ENCODE results near the gene PTCHD1.

The PTCHD1 gene

DNA sequence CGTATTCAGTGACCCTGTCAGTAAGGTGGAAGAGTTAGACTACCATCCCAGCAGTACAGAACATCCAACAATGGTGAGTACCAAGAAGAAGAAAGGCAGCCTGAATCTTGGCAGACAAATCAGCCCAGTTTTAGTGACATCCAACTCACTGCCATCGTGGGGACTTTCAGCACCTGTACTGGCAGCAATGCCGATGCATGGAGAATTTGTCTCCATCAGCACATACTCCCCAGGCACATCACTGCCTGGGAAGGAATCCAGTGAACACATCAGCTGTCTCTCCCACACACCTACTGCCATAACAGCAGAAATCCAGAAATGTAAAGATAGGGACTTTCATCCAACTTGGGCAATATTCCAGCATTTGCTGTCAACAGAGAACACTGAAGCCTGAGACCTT, 29.8 kb downstream of the PTCHD1 start:
- DNase-seq = no peak

DNA sequence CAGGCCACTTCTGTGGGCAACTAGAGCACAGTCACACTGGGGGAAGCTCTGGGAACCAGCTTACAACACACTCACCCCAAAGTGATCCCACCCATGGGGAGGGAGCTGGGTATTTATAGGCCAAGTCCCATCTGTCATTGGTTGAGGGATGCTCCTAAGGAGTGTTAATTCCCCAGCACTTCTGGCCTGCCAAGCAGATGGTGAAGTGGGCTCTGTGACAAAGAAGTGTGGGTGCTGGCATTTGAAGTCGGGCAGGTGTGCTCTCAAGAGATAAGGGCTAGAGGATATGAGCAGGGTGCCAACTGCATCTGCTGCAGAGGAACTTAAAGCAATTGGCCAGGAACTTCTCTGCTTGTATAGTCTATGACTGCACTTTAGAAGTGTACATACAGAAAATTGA, 30.9 kb downstream of the PTCHD1 start:
- DNase-seq = no peak

DNA sequence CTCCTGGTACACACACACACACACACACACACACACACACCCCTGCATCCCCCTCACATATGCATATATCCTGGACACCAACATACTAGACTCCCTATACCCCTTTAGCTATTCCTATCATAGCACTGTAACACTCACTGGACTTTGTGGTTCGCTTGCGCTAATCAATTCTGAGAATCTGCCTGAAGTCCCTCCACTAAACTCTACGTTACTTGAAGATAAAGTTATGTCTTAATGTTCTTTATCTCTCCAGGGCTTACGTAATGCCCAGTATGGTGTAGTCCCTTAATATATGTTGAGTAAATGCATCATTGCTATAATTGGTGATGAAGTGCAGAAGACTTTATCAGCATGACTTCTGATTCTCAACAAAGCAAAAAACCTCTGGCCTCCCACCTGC, 32.3 kb downstream of the PTCHD1 start:
- DNase-seq = no peak

DNA sequence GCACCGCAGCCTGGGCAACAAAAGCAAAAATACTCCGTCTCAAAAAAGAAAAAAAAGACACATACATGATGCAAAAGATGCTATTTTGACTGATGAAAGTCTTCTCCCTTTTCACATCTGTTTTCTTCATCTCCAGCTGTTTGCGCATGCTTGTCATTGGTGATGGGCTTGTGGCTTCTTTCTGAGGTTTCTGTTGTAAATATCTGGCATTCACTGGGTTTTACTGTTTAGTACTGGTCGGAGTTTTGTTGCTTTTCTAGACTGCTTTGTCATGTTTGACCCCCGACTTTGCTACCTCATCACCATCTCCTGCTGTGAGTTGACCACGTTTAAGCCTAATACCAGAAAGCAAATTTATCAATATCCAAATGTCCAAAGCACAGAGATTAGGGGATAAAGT, 34.4 kb downstream of the PTCHD1 start:
- no peak for DNase-seq

DNA sequence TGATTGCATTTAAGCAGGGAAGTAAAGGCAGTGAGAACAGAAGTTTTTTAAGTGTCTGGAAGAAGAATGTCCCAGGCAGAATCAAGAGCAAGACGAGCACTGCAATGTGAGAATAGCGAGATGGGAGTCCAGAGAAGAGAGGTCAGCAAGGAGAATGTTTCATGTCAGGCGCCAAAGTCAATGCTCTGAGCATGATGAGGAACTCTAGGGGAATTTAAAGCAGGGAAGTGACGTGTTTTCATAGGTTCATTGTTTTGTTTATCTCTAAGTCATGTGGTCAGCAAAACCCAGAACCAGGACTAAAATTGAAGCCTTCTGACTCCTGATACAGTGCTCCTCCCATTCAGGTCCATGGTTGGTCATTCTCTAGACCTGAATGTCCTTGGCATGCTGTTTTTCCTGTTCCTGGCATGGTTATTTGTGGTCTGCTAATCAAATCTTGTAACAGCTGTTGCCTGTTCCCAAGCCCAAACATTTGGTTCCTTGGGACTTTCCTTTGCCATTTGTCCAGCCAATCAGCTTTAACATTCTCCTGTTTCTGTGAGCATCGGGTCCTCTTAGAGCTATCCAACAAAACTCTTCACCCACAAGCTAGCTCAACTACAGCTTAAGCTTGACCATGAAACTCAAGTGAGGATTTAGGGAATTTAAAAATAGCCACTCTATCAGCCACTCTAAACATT, 37.7 kb downstream of the PTCHD1 start:
- DNase-seq = no peak

DNA sequence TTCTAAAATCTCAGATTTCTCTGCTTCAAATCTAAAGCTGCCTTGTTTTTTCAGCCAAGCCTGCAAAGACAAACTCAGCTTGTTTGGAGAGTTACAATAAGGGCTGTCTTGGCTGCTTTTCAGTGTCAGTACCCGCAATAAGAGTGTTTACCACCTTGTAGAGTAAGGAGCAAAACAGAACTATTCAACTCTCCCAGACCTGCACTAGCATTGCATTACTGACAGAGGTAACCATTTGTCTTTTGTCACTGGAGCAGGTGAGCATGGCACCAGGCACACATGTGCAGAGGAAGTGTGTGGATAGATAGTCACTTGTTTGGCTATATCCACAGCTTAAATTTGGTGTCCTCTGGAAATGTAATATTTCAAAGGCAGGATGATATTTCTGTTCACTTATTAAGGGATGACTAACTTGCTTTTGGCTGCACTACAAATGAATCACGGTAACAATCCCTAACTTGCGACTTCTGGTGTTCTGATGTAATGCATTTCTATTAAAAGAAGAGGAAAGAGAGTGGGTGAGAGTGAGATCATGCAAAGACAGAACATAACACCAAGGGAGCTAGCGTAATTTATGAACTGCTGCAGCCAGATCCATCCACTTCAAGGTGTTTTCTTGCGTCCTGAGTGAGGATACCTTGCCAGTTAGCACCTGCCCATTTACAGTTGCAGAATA, 38.6 kb downstream of the PTCHD1 start:
- DNase-seq = no peak

DNA sequence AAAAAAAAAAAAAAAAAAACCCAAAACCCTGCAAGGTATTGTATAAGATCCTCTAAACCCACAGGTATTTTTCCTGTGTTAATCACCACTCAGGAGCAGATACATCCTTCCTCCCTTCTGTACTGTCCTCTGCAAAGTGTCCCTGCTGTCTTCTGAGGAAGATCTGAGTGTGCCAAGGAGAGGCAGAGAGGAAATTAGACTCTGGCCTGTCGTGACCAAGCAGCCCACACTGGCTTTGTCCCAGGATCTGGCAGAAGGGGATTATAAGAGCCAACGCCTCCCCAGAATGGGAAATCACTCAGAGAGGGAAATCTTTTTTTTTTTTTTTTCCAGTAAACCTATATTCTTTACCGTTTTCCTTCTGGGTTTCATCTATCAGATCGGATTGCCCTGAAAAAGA, 39.6 kb downstream of the PTCHD1 start:
- no peak for DNase-seq

DNA sequence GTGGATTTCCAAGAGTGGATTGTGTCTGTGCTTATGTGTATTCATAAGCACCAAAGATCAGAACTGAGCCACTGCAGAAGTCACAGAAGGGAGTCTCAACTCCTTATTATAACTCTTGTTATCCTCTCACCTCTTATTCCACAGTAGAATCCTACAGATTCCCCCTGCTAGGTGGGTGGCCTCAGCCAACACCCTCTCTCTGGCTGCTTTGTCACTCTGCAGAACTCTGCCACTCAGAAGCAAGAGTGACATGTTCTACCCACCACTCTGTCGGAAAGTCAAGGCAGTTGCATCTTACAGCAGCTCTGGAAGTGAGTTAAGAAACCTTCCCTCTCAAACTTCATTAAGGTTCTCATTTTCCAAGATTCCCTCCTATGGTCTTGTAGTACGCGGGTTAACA, 41.9 kb downstream of the PTCHD1 start:
- DNase-seq = no peak

DNA sequence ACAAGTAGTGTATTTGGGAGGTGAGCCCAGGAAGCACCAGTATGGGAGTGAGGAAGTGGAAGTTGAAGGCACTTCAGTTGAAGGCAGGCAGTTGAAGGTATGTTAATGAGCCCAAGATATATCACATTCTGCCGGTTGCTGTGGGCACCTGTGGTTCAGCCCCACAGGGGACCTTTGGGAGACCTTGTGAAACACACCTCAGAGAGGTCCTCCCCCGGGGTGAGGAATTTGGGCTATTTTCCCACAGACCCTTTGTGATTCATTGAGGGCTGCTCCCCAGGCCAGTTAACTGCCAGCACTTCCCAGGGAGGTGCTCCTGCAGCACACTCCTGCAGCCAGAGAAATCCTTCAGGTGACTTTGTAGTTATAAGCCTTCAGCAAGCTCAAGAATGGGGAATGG, 45.9 kb downstream of the PTCHD1 start:
- DNase-seq = no peak

DNA sequence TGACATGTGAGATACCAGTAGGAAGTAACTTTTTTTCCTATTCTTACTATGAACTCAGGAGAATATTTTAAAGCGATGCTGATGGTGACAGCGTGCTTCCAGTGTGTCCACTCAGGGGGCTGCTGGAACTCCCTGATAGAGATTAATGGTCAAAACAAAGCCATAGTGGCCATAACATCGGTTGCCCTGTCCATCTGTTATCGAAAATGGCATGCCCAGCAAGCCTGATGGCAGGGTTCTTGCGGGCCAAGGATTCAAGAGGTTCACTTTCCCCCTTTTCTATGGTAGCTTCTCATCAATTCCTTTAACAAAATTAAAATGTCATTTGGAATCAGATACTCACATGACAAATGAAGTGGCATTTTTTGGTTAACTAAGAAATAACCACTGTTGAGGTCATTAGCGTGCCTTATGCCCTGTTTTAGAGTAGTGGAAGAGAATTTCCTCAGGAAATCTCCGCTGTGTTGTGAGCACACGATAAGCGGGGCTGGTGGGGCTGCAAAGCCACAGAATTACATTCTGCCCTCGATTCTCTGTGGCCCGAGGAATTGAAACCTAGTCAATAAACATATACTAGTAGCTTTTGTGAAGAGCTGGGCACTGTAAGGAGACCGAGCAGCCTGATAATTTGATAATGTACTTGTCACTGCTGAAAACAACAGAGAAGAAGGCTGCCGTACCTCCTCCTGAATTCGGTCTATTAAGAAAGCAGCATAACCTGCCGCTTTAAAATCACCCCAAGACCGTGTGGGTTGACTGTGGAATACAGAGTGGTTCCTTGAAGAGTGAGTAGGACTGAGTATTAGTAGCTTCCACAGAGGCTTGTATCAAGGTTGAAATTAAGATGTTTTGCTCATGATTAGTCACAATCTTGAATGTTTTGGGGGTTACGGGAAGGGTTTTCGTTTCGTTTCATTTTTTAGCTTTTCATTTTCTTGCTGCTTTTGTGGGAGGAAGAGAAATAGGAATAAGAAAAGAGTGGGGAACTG, 46.7 kb downstream of the PTCHD1 start:
- no peak for DNase-seq

DNA sequence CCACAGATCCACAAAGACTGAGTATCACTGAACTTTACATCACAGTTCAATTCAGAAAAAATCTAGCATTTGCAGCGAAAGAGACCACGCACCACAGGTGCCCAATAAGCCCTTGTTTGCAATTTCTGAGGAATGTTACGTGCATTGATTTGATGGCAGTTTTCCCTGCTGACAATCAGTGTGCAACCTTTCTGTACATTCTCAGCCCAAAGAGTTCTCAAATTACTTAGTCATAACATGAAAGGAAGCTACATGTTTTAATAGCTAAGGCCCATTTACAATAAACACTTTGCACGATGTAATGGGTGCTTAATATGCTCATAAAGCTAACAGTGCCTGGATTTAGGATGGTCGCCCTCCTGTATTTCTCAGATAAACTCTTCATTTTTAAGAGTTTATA, 47.9 kb downstream of the PTCHD1 start:
- DNase-seq = no peak

DNA sequence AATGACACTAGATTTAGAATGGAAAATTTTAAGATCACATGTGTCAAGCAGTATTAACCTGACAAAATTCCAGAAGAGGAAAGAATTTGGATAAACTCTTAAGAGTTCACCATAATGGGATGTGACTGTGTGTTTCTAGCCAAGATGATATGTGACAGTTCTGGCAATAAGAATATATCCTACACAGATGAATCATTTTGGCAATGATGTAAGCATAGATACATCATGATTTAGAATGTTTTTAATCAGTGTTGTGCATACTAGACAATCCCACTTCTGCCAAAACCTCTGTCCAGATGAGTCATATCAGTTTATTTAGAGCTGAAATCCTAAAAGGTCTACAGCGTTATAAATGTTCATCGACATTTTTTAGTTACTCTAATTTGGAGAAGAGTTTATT, 48.8 kb downstream of the PTCHD1 start:
- no peak for DNase-seq

DNA sequence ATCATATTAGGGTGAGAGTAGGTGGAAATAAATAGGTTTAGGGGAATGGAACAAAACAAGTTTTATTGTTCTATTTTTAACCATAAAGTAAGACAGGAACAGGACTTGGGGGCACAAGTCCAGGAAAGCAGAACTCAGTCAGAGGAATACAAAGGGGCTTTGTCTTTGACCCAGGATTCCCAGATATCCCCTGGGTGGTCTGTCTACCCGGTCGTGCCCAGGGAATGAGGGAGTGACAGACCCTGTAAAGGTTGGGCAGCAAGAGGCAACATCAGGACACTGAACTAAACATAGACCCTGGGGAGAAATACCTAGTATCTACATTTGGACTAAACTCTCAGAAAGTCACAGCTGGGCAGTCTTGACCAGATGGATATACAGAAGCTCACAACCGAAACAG, 50.6 kb downstream of the PTCHD1 start:
- no peak for DNase-seq

DNA sequence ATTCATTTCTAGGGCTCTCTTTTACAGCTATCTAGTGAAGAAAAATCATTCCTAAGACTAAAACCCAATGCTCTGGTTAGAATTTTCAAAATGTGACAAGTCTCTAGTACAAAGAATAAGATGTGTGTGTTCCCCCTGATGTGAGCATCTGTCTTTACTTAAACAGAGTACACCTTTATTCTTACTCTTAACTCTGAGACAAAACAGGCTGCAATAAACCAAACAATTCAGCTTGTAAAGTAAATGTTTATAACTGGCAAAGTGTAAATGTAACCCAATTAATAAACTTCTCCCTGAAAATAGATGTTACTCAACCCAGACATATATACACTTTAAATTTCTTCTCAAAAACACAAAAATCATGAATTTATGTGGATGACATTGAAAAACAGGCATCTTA, 51.6 kb downstream of the PTCHD1 start:
- DNase-seq = no peak

DNA sequence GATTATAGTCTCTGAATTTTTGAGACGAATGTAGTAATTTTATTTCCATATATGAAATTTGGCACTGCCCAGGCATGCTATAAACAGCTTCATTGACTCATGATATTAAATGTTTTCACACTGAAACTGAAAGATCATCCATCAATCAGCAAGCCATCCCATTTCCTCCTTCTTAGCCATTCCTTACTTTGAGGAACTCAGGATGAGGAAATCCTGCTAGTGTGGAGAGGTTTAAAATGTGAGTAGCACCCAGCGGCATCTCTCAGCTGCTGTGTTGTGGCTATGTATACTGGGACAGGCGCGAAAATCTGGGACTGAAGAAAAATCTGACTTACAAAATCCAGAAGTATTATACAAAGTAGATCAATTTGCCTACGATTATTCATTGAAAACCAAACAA, 52.1 kb downstream of the PTCHD1 start:
- no peak for DNase-seq

DNA sequence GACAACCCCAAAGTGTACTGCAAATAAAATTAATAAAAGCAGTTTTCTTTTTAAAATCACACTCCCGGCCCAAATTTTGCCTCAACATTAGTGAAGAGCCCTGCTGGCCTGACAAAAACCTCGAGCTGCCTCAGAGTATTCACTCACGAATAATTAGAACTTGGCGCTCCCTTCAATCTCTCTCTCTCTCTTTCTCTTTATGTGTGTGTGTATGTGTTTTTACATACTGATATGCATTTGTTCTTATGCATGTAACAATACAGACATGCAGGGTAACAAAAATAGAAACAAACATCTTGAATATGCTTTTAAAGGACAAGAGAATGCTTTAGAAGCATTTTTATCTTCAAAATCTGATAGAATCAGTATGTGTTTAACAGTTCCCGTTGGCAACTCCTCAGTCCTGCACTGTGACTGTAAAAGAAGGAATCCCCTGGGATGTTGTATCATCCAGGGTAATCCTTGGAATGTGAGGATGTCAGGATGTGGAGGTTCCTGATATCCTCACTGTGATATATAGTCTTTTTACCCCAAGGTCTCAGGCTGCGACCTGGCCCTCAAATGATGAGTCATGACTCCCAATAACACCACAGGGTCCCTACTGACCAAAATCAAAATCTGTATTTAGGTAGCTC, 53.0 kb downstream of the PTCHD1 start:
- no peak for DNase-seq

DNA sequence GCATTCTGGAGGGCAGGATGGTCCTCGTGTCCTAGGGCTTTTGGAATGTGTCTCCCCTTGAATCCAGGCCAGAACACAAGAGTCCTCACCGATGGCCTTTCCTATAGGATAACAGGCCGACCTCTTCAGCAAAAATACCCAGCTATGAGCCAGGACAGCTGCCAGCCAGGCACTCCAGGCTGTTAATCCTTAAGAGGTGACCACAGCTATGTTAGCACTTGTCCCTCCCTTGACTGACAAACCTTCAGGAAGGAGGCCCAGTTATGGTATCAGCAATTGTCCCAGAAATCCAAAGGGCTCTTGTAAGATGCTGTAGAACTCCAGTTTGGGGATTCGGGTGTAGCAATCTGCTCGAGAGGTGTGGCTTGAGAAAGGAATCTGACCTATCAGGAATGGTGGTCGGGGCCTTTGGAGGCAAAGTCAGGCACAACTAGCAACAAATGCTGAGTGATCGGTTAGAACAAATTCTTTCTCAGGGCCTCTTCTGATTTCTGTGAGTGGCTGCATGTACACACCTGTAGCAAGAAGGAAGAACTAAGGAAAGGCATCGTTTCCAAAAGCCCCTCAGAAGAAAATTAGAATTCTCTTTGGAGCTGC, 54.6 kb downstream of the PTCHD1 start:
- no peak for DNase-seq

DNA sequence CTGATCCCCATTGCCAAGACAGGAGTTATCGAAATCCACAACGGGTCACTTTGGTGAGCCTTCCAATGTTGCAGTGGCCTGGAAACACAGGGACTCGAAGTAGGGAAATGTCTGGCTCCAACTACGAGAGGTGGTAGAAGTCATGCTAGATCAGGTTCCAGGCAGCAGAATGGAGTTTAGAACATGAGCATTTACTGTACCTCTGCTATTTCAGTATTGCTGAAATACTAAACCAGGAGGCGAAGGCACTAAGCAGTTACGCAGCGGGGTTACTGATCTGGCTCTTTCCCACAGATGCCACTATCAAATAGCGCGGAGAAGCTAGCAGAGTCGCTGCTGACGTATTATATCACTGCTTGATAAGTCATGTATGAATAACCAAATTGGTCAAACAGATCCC, 56.3 kb downstream of the PTCHD1 start:
- no peak for DNase-seq

DNA sequence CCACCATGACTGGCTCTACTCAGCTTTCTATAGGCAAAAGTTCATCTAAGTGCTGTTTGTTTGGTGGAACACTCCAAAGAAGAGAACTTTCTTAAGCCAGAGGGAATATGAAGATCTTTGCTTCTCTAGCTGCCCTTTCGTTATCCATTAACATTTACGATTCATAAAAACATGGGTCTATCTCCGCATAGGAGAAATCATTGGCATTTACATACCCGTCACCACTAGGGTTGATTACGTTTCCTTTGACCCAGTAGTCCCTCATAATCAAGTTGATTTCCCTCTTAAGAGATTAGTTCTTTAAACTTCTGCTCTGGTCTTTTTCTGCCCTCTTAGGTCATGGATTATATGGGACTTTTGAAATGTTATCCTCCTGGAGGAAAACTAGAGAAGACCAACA, 57.5 kb downstream of the PTCHD1 start:
- no peak for DNase-seq

DNA sequence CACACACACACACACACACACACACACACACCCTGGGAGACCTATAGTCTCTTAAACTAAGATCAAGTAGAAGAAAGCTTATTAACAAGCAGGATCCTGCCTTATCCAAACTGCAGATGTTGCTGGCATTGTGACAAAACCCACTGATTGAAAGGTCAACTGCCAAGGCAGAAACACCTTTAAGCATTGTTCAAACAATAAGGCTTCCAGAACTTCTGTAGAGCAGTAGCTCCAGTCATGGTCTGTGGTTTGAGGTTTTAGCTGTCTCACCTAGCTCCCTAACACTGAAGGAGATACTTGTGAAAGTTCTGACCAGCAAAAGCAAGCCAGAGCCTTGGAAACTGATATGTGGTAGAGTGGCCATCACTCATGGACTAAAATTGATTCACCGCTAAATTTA, 59.8 kb downstream of the PTCHD1 start:
- no peak for DNase-seq

DNA sequence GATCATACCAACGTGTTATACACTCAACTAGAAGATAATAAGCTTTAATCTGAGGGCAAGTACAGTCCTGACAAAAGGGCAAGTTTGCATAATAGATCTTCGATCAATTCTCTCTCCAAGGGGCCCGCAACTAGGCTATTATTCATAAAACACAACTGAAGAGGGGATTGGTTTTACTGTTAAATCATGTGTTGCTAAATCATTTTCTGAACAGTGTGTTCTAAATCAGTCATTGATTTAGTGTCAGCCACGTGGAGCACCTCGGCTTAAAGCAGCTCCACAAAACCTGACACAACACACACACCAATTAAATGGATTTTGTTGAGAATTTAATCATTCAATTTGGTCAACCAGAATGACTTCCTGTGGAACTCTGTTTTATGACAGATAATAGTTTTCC, 61.6 kb downstream of the PTCHD1 start:
- DNase-seq = no peak

DNA sequence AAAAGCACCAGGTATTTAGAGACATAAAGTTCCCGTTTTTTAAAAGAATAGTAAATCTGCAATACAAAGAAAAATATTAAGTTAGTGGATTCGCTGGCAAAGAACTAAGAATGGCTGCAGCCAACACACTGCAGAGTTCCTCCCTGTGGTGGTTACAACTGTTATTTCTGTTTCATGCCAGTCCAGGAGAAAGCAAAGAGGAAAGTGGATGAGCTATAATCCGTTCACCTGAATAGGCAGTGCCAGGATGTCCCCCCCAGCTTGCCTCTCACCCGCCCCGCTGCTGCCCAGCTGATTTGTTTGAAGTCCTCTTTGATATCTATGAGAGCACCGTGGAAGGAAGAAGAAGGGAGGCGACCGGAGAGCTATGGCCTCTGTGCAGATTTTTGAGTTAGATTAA, 63.9 kb downstream of the PTCHD1 start:
- DNase-seq = no peak

DNA sequence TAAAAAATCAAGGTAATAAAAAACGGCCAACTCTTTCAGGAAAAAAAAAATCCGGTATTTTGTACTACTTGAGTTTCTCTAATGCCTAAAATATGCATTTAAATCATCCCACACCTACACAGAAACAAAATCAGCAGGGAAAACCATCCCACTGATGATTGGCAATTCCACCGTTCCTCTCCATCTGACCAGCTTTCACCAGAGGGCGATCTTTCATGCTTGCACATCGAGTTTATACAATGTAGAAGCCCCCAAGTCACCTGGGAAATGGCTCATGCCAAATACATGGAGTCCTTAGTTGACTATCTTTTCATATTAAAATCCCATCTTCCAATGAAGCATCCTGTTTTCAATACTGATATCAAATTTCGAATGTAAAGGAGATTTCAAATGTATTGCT, 69.2 kb downstream of the PTCHD1 start:
- no peak for DNase-seq

All from stimulated activated naive CD4-positive, alpha-beta T cell treated with Interleukin-2 at 50 U/mL for 16 hours (primary cell).